Gastroesophageal sphincter (tissue), 3 donors: ENCODE measurements around the gene PTPN1.
A peak's percentile ranks its signal among the peaks of the same experiment; 100 is the strongest.

ENCODE experiments used
- CTCF ChIP-seq, 4 experiments: fragments of 200-600 bp in 2 of 4; fragments of 450-650 bp in 2 of 4; sonication (generic) in 1 of 4; IDR thresholded peaks; one replicate each; pipeline ENCODE4 v1.5.1; 2017 to 2019; ENCODE audit warnings: antibody characterized with exemption in 4 of 4, mild to moderate bottlenecking in 2 of 4, moderate library complexity in 2 of 4
- POLR2A ChIP-seq, 2 donors: fragments of 450-650 bp; IDR thresholded peaks; one replicate each; pipeline ENCODE4 v1.6.1; 2017; ENCODE audit warnings: antibody characterized with exemption in 2 of 2, mild to moderate bottlenecking in 2 of 2, moderate library complexity in 1 of 2

- peak; percentile 86 to 98 (median 96) for TF ChIP-seq CTCF (IDR thresholded peaks at IDR 0.05)
- TF ChIP-seq POLR2A (IDR thresholded peaks at IDR 0.05): no peak
These were observed 49.4 kb upstream of the PTPN1 start for GRCh38 chr20:50460608-50461267.
